HG03565 (cell line): ENCODE data around the gene COX4I1.

Source experiments
- ATAC-seq: cut with Tn5 transposase; IDR thresholded peaks from one replicate; pipeline ENCODE4 v1.9.1; 2021; ENCODE audit warnings: mild to moderate bottlenecking, moderate library complexity; ENCODE audit not compliant: unreplicated experiment

Gene COX4I1

DNA sequence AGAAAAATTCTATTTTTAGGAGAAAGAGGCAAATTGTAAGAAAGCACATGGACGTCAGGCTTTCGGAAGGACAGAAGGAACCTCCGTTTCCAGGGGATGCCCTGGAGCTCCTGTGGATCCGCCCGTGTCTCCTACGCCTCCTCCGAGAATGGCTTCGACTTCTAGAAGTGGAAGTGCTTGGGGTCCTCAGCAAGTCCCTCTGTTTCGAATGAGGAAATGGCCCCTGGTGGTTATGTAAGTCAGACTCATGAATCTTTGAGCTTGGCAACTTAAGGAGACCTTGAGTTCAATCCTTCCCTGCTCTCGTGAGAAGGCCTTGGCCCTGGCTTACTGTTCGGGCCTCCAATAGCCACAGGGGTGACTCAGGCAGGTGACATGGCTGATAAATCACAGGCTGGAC lies 38.9 kb downstream of the COX4I1 start:
- ATAC-seq, result no peak

DNA sequence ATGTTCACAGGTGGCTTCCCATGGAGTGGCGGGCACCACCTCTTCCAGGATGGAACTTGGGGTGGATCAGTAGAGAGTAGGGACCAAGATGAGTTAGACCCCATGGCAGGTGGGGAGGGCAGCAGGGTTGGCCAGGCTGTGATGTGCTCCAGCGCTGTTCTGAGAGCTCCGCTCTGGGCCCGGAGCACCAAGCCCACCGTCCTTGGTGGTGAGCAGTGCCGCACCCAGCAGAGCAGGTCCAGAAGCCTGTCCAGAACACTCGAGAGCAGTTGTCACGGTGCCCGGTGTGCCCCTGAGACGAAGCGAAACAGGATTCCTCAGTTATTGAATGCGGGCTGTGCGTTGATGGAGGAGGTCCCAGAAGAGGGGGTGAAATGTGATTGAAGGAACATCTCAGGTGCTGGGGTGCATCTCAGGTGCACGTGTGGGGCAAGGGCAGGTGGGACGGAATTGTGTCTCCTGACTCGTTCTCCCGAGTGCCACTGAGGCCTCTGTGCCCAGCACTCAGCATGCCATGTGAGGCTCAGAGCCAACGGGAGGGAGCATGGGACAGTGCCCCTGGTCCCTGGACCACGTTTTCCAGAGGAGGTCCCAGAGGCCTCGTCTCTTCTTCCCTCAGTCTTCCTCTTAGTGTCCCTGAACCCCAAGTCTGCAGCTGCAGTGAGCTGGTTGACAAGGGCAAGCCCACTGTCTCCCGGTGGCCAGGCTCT lies 39.5 kb downstream of the COX4I1 start:
- ATAC-seq, result no peak

DNA sequence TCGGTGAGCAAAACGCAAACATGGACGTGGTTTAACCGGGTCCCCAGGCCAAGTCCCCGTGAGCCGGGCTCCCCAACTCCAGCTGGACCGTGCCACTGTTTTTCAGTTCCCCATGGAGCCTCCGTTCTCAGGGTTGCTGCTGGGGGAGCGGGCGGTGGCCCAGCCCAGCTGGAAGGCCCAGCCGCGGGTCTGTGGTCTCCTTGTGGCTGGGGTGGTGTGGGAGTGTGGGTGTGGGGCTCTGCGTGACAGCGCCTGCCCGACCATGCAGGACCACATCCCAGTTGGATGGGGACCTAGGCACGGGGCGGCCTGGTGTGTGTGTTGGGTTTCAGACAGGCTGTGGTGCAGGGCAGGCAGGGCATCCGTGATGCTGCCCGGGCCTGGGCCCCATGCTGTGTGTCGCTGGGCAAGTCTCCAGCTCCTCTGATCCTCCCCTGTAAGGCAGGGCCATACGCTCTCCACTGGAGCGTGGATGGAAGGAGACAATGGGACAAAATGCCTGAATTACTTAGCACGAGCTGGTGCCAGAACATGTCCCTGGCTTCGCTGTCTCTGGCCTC lies 40.3 kb downstream of the COX4I1 start:
- no peak for ATAC-seq

DNA sequence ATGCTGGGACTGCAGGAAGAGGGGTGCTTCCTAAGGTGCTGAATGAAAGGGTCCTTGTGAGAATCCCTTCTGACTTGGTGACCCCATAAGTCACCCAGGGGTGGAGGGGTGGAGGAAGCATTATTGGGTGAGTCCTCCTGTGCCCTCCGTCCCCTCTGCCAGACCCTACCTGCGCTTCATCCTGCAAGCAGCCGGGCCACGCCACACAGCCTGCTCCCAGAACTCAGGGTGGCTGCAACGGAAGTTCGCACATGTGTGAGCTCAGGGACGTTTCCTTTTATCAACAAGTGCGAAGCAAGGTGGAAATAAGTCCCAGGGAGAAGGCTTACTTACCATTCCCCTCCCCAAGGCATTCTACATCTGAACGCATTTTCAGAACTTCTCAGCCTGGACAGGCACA lies 40.9 kb downstream of the COX4I1 start:
- no peak for ATAC-seq

DNA sequence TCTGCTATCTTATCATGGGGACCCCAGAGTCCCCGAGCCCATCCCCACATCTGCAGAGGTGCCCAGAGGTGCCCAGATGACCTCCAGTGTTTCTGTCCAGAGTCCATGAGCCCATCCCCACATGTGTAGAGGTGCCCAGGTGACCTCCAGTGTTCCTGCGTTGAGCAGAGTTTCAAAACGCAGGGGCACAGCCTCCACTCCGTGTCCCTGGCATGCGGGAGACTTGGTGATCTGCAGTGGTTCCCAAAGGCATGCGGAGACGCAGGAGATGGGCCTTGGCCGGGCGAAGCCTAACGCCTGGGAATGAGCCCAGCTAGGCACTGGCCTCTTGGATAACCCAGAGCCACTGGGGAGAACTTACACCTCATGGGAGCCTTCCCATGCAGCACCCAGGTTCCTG lies 41.3 kb downstream of the COX4I1 start:
- no peak for ATAC-seq

DNA sequence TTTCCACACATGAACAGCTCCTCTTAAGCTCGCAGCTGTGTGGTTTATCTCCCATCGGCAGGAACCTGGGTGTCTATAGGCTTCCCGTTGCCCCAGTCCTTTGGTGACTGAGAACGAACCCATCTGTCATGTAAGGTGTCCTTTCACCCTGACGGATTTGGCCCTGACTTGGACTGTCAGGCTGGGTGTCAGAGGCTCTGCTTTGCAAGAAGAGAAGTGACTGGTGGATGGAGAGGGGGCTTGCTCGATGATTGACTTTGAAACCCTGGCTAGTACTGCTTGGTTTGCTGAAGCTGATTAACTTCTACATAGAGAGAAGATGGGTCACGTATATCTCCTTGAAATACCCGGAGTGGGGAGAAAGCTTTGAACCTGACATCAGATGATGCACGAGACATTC lies 42.9 kb downstream of the COX4I1 start:
- no peak for ATAC-seq

DNA sequence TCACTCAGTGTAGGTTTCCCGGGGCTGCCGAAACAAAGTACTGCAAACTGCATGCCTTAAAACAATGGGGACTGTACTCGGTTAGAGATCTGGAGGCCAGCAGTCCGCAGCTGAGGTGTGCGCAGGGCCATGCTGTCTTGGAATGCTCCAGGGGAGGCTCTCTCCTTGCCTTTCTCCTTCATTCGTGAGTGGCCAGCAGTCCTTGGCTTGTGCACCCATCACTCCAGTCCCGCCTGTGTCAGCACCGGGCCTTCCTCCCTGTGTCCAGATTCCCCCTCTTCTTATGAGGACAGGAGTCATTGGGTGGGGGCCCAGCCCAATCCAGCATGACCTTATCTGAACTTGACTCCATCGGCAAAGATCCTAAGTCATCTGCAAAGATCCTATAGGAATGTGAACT lies 43.4 kb downstream of the COX4I1 start:
- no peak for ATAC-seq

DNA sequence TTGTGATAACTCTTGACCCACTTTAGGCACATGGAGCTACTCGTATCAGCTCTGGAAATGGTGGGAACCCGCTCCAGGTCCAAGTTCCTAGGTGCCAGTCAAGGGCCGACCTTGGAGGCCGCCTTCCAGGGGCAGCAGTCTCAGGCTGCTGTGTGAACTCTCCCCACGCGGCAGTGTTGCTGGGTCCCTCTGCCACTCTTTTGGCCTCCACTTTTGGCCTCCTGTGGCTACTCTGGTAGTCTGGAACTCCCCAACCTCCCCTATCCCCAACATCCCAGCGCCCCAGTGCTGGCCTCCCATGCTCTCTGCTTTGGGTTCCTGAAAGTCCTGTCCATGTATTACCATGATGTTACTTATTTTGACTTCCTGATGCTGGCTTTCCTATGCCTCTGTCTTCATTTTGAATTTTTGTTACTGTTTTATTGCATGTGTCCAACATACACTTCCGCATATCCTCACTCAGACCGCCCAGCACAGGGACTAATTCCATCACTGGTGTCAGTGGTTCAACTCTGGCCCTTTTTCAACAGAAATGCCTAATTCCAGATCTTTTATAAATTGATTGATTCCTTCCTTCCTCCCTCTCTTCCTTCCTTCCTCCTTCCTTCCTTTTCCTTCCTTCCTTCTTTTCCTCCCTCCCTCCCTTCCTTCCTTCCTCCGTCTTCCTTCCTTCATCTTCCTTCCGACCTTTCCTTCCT lies 44.1 kb downstream of the COX4I1 start:
- no peak for ATAC-seq

DNA sequence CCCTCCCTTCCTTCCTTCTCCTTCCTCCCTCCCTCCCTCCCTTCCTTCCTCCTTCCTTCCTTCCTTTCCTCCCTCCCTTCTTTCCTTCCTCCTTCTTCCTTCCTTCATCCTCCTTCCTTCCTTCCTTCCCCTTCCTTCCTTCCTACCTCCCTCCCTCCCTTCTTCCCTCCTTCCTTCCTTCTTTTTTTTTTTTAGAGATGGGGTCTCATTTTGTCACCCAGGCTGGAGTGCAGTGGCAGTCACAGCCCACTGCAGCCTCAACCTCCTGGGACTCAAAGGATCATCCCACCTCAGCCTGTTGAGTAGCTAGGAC lies 44.6 kb downstream of the COX4I1 start:
- ATAC-seq, result no peak

DNA sequence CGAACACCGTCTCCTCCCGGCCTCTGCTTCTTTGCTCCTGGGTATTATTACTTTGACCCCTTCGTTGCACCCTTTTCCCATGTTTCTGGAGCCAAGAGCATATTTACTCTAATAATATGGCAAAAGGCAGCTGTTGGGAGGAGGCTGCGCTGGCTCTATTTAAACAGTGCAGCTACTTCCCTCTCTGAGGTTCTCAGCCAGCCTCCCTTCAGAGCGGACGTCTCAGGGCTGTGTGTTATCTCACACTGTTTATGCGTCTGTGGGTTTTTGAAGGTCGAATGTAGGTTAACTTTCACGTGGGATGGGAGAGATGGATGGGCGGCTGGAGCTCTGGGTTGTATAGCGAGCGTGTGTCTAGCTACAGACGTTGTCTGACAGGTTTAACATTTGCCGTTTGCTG lies 45.3 kb downstream of the COX4I1 start:
- no peak for ATAC-seq

DNA sequence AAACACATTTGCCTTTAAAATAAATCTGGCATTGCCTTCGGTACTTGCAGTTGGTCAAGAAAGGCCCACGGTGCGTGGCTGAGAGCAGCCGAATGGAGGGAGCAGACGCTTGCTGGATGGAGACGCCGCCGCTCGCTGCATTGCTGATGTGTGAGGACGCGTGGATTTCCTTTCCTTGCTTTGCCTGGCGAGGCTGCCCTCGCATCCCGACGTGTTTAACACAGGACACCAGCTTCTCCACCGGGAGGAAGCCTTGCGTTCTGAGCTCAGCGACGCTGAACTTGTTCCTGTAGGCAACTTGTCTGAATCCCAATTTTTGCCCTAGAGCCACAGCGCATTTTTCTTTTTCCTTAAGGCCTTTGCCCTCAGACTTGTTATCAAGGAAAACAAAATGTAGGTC lies 45.8 kb downstream of the COX4I1 start:
- ATAC-seq, result no peak

DNA sequence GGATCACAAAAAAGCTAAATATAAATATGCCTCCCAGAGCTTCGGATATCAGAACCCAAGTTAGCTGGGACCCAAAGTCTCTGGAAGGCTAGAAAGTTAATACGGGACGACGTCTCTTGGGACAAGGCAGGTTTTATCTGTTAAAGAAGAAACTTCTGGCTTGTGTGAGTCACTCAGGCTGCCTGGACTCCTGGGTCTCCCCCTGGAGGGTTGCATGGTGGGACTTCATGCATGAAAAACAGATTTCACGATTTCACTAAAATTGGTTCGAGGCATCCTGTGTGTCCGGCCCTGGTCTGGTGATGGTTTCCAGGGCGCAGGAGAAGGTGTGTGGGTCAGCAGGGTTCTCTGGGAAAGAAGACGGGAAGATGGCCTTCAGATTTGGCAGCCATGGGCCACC lies 47.0 kb downstream of the COX4I1 start:
- no peak for ATAC-seq

DNA sequence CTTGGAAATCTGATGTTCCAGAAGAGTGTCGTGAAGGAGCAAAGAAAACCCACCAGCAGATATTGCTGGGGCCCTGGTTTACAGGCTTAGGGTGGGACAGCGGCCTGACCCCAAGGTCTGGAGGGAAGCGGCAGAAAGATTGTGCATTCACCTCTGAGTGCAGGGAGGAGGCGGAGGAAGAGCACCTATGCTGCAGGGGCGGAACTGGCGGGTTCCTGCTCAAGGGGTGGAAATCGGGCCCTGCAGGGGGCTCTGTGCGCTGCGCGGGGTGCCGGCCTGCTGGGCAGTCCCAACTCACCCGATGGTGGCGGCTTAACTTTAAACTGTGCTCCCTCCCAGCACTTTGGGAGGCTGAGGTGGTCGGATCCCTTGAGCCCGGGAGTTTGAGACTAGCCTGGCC lies 47.5 kb downstream of the COX4I1 start:
- no peak for ATAC-seq

DNA sequence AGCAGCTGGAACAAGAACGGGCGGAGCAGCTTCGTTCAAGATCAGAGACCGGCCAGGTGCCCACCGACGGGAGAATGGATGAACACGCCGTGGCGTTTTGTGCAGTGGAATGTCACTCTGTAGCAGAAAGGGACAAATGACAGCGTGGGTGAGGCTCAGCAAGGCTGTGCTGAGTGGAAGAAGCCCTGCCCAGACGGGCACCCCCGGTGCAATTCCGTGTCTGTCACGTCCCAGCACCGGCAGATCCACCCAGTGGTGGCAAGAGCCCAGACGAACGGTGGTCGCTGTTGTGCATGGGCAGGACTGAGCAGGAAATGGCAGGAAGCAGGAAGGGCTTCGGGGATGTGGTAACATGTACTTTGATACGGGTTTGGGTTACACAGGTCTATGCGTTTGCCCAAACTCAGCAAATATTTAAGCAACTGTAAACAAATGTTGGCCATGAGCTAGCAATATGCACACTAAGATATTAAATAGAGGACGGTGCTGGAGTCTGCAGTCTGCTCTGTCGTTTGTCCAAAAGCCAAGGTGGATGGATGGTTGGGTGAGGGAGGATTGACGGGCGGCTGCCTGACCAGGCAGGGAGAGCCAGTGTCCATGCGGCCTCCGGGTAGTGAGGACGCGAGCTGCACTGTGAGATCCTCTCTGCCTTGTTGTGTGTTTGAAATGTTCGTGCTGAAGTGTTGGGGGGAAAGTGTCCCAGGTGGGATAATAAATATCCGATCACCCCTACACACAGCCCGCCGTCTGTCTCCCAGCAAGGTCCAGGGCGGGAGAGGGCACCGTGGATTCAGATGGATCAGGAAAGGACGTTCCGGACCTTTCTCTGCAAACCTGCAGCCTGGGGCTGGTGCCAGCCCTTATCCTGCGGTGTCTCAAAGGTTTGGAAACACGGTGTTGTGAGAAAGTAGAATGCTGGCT lies 48.4 kb downstream of the COX4I1 start:
- ATAC-seq, result no peak

DNA sequence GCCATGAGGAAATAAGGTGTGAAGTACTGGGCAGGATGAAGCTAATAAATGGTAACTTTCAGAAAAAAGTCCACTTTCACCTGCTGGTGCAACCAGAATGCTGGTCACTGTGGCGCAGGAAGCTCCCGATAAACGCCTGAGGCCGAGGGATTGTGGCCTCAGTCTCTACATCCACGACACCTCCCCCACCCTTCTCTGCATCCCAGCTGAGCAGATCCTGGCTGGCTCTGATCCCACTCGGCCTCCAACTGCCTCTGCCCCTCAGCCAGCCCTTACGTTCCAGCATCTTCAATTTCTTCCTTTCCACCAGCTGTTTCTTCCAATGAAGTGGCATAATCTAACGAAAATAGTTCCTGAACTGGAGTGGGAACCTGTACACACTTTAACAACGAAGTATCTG lies 49.5 kb downstream of the COX4I1 start:
- no peak for ATAC-seq

DNA sequence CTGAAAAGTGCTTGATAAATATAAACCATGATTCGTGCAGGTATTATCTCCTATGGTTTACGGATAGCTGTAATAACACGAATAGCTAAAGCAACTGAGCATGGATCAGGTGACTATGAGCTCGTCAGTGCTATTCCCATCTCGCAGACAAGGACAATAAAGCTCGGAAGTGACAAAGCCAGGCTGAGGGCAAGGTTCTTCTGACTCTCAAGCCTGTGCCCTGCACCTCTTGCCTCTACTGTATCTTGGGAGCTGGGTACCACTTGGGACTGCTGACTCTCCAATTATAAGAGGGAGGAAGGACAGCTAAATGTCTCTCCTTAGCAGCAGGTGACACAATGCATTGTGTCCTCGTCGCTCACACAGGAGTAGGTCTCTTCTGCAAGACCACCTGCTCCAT lies 49.9 kb downstream of the COX4I1 start:
- ATAC-seq, result no peak

DNA sequence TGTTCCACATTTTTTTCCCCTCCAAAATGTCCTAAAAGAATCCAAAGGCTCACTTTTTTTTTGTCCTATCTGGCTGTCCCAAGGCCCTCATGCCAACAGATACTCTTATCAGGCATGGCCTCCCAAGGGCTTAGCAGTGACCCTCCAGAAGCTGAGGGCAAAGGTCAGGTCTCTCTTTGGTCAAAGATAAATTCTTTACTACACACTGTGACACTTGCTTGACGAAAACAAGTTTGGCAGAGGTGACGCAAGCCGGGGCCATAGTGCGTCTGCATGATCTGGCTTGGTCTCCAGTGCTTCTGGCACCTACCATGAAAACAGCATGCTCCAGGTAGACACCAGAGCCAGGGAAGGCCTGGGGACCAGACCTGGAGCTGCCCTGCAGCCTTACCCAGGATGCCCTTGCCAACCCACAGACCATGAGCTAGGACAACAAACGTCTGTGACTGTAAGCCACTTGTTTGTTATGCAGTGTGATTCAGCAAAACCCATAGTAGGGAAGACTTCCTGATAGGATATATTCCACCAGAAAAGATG lies 50.9 kb downstream of the COX4I1 start:
- ATAC-seq, result no peak

DNA sequence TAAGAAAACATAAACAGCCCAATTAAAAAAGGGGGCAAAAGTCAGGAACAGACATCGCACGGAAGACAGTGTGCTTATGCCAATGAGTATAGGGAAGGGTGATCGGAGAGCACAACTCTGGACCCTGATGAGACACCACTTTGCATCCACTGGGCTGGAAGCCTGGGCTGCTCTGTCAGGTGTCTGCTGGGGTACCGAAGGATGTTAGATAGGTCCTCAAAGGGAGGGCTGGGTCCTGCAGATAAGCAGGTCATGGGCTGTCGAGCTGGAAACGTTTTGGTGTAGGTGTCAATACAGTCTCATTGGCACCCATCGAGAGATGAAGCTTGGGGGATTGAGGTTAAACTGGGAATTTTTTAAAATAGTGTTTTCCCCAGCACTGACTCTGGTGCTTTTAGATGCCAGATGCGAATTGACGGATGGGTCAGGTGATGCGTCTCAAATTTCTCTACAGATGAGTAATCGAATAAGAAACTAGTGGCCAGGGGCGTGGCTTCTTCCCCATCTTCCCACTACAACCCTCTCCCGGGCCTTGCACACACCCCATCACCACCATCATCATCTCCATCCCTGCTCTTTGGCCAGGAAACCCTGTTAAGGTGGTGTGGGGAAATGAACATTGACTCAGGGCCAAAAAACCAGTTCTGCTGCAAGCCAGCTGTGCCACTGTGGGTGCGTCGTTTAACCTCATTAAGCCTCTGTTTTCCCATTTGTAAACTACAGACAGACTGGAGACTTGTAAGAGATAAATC lies 51.7 kb downstream of the COX4I1 start:
- ATAC-seq, result no peak

DNA sequence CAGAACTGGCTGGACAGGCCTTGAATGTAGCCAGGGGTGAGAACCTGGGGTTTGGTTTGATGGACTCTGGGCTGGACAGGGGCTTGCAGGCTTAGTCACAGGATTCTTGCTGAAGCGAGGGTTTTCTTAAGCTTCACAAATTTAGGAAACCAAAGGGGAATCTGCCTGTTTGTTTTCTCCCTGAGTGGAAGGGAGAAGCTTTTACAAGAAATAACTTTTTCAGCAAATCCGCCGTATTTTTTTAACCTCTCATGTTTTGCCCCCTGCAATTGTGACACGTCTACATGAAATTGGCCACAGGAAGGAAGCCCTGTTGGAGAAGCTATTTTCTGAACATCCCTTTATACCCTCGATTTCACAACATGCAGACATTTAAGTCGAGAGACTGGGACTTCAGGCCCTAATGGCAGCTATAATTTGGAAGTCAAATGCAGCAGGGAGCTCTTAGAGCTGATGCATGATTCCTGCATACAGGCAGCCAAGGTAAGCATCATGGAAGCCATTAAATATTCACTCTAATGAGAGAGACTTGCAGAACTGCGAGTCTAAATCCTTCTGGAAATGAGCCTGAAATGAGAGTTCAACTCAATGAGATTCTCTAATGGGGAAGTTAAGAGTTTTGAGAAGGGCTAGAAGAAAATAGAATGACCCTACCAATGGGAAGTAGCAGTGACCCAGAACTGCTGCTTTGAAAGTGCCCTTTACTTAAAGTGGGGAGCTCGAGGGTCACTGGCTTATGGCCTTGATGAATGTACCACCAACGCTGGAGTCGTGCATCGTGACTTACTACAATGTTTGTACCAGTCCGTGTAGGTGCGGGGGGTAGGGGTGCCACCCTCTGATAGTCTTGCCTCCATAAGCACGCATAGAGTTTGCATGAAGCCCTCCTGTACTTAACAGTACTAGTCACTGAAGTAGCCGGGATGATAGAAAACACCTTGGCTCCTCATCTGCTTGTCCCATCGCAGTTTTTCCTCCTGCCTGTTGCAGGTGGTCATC lies 54.4 kb downstream of the COX4I1 start:
- no peak for ATAC-seq
